T-helper 2 cell treated with Interferon-gamma antibody and Interleukin-4, amounts not matched to agents 5 μg/mL and 100 μg/mL, for 36 hours (primary cell): ENCODE results near the gene CA5A.
A peak's percentile ranks its signal among the peaks of the same experiment; 100 is the strongest.

Experiments used
- DNase-seq: peaks from one replicate; pipeline ENCODE4 v3.0.0; 2021; ENCODE audit warnings: low spot score
- H3K27ac Mint-ChIP-seq: one replicate; pipeline ENCODE4 v1.8.0; 2021; ENCODE audit warnings: mild to moderate bottlenecking, mixed read lengths
- H3K27me3 Mint-ChIP-seq: one replicate; pipeline ENCODE4 v1.8.0; 2021; ENCODE audit warnings: low read depth, mixed read lengths
- H3K36me3 Mint-ChIP-seq: one replicate; pipeline ENCODE4 v1.8.0; 2021; ENCODE audit warnings: low read depth, mixed read lengths
- H3K4me1 Mint-ChIP-seq: one replicate; pipeline ENCODE4 v1.8.0; 2021; ENCODE audit warnings: low read depth, mixed read lengths
- H3K4me3 Mint-ChIP-seq: one replicate; pipeline ENCODE4 v1.8.0; 2022; ENCODE audit warnings: mild to moderate bottlenecking, moderate library complexity, mixed read lengths
- H3K9me3 Mint-ChIP-seq: one replicate; pipeline ENCODE4 v1.8.0; 2021; ENCODE audit warnings: mixed read lengths

The CA5A gene

DNA sequence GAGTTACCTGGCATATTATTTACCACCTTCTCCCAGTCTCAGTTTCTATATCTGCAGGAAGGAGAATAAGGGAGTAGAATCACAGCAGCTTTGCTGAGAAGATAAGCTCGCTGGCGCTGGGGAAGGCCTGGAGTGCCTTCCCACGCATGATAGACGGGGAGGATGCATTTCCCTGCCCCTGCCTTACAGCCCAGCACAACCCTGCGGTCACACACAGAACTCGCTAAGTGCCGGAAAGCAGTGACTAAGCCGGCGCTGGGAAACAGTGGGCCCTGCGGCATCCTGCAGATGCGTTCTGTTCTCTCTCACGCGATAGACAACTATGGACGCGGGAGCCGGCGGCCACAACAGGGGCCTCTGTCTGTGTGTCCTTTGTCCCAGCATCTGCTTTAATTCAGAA lies 4.8 kb downstream of the CA5A start:
- Mint-ChIP-seq H3K27me3 (no peaks in the 10 kb centered on the region), H3K9me3 (no peaks in the 10 kb centered on the region), H3K27ac (peak overlapping the region; percentile 31), H3K36me3 (no peaks in the 10 kb centered on the region), H3K4me1 (peaks cover 2% of the 10 kb centered on the region), H3K4me3 (no peak overlapping the region)
- peak; percentile 27 for DNase-seq

DNA sequence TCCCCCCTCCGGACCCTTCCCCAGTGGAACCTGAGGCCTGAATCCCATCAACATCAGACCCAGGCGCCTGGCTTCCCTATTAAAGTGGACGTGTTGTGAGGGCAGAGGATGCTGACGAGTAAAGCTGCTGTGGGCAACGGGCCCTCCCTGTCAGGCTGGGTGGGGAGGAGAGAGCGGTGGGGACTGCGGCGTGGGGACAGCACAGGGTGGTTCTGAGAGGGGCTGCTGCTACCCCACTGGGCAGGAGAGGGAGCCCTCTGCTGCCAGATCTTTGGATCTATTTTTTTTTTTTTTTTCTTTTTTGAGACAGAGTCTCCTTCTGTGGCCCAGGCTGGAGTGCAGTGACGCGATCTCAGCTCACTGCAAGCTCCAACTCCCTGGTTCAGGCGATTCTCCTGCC lies 5.9 kb downstream of the CA5A start:
- peaks cover 3% of the 10 kb centered on the region for H3K27me3 Mint-ChIP-seq
- no peak overlapping the region for H3K27ac Mint-ChIP-seq
- no peak overlapping the region for H3K4me3 Mint-ChIP-seq
- H3K36me3 Mint-ChIP-seq, result no peaks in the 10 kb centered on the region
- no peak for DNase-seq
- peaks cover 6% of the 10 kb centered on the region for H3K4me1 Mint-ChIP-seq
- no peaks in the 10 kb centered on the region for H3K9me3 Mint-ChIP-seq

DNA sequence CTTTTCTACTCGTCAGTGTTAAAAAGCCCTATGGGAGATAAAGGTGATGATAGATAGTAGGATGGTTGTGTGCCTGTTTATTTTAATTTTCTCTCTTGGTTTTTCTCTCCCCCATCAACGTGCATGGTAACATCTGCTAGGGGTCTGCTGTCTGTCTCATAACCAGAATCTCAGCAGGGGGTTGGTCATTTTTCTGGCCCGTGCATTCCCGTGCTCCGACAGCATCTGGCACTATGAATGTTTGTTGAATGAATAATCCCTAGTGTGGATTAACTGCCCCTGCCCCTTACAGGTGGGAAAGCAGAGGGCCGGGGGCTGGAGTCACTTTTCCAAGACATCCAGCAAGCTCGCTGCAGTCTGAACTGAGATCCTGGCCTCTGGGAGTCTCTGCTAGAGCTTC lies 6.3 kb downstream of the CA5A start:
- H3K4me1 Mint-ChIP-seq, result peaks cover 6% of the 10 kb centered on the region
- H3K4me3 Mint-ChIP-seq, result no peak overlapping the region
- no peaks in the 10 kb centered on the region for H3K36me3 Mint-ChIP-seq

GRCh38 chr16:87927195-87927562 lies 9.2 kb downstream of the CA5A start:
- no peak for DNase-seq
- Mint-ChIP-seq H3K27ac (no peak overlapping the region), H3K36me3 (no peaks in the 10 kb centered on the region), H3K4me3 (no peak overlapping the region), H3K27me3 (peaks cover 6% of the 10 kb centered on the region), H3K9me3 (no peaks in the 10 kb centered on the region), H3K4me1 (peaks cover 6% of the 10 kb centered on the region)

More for the DNA sequence above, 6.3 kb downstream of the CA5A start:
- no peak for DNase-seq
- H3K27ac Mint-ChIP-seq, result no peak overlapping the region
- no peaks in the 10 kb centered on the region for H3K9me3 Mint-ChIP-seq
- peaks cover 3% of the 10 kb centered on the region for H3K27me3 Mint-ChIP-seq

DNA sequence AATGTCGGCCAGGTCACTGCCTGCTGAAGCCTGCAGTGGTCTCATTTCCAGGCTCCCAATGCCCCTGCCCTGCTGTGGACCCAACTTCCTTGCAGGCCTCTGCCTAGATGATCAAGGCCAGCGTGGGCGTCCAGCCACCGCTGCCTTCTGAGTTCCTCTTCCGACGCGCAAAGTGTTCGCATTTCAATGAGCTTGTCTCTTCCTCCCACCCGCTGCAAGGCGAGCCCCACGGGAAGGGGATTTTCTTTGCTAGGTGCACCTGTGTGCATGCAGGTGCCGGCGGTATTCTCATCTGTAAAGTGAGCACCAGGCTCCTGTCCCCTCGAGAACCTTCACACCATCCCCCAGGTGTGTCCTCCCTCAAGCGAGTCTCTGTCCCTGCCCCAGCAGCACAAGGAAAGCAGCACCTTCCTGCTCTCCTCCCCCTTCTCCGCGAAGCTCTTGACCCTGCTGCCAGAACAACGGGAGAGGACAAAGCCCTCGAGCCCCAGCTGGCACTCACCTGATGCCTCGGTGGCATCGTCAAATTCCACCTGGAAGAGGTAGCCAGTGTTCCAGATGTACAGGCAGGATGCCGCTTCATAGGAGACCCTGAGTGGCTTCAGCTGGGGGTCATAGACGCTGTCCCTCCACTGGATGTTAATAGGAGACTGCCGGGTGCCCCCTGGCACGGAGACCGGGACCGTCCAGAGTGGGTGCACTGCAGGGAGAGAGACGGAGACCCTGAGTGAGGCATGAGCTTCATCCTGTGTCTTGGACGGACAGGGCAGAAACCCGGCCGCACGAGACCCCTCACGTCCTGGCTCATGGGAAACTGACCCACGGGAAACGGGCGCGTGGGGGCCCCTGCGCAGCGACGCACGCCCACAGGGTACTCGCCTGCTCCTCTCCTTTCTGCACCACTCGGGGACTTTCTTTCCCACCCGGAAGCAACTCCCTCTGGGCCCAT lies 9.8 kb downstream of the CA5A start:
- H3K27ac Mint-ChIP-seq, result peak overlapping the region; percentile 16
- DNase-seq, result peak; percentile 17
- peaks cover 6% of the 10 kb centered on the region for H3K27me3 Mint-ChIP-seq
- H3K4me1 Mint-ChIP-seq, result peaks cover 6% of the 10 kb centered on the region
- no peaks in the 10 kb centered on the region for H3K9me3 Mint-ChIP-seq
- H3K4me3 Mint-ChIP-seq, result peak overlapping the region; percentile 34
- no peaks in the 10 kb centered on the region for H3K36me3 Mint-ChIP-seq

GRCh38 chr16:87924811-87925670 lies 11.3 kb downstream of the CA5A start:
- Mint-ChIP-seq H3K4me3 (no peak overlapping the region), H3K4me1 (peaks cover 6% of the 10 kb centered on the region), H3K9me3 (no peaks in the 10 kb centered on the region), H3K27ac (no peak overlapping the region), H3K36me3 (no peaks in the 10 kb centered on the region), H3K27me3 (peaks cover 6% of the 10 kb centered on the region)
- DNase-seq, result no peak

GRCh38 chr16:87924041-87924810 lies 12.1 kb downstream of the CA5A start:
- Mint-ChIP-seq H3K4me3 (no peak overlapping the region), H3K36me3 (no peaks in the 10 kb centered on the region), H3K27me3 (peaks cover 6% of the 10 kb centered on the region), H3K9me3 (no peaks in the 10 kb centered on the region), H3K4me1 (peaks cover 6% of the 10 kb centered on the region), H3K27ac (no peak overlapping the region)
- no peak for DNase-seq

GRCh38 chr16:87922250-87922871 lies 14.0 kb downstream of the CA5A start:
- Mint-ChIP-seq H3K27me3 (peaks cover 10% of the 10 kb centered on the region), H3K4me1 (peaks cover 6% of the 10 kb centered on the region), H3K27ac (no peak overlapping the region), H3K36me3 (no peaks in the 10 kb centered on the region), H3K9me3 (no peaks in the 10 kb centered on the region), H3K4me3 (no peak overlapping the region)
- DNase-seq, result no peak

DNA sequence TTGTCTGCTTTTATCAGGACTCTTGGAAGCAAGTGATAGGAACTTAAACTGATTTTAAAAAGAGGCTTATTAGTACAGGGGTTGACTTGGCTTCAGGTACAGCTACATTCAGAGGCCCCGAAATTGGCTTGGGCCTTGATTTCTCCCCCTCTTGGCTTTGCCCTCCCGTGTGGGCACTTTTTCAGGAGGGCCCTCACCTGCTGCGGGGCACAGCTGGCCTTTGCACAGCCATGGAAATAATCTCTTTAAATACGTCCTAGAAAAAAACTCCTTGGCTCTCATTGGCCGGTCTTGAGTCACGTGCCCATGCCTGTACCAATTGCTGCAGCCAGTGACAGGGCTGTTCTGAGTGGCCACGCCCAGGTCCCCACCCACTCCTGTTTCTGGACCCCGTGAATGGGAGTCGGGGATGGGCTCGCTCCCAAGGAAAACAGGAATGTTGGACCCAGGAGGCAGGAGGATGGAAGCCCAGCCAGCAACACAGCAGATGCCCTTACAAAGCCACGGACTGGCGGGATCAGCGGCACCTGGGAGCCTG lies 15.0 kb downstream of the CA5A start:
- peaks cover 9% of the 10 kb centered on the region for H3K27me3 Mint-ChIP-seq
- H3K4me1 Mint-ChIP-seq, result peaks cover 2% of the 10 kb centered on the region
- DNase-seq, result no peak
- no peak overlapping the region for H3K4me3 Mint-ChIP-seq
- H3K36me3 Mint-ChIP-seq, result no peaks in the 10 kb centered on the region
- no peak overlapping the region for H3K27ac Mint-ChIP-seq
- H3K9me3 Mint-ChIP-seq, result no peaks in the 10 kb centered on the region

DNA sequence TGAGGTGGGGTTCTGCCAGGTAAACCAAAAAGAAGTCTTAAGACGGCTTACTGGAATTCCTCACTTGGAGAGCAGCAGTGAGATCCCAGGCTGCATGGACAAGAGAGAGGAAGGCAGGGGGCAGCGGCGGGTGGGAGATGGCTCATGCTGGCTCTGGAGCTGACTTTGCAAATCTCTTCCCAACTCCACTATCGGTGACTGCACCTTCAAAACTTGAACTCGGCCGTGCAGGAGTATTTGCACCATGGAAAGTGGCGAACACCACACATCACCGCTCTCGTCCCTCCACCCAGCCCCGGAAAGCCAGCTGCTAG lies 16.7 kb downstream of the CA5A start:
- no peaks in the 10 kb centered on the region for H3K9me3 Mint-ChIP-seq
- H3K4me3 Mint-ChIP-seq, result no peak overlapping the region
- H3K36me3 Mint-ChIP-seq, result no peaks in the 10 kb centered on the region
- no peak for DNase-seq
- H3K27ac Mint-ChIP-seq, result no peak overlapping the region
- peaks cover 6% of the 10 kb centered on the region for H3K27me3 Mint-ChIP-seq
- no peaks in the 10 kb centered on the region for H3K4me1 Mint-ChIP-seq

DNA sequence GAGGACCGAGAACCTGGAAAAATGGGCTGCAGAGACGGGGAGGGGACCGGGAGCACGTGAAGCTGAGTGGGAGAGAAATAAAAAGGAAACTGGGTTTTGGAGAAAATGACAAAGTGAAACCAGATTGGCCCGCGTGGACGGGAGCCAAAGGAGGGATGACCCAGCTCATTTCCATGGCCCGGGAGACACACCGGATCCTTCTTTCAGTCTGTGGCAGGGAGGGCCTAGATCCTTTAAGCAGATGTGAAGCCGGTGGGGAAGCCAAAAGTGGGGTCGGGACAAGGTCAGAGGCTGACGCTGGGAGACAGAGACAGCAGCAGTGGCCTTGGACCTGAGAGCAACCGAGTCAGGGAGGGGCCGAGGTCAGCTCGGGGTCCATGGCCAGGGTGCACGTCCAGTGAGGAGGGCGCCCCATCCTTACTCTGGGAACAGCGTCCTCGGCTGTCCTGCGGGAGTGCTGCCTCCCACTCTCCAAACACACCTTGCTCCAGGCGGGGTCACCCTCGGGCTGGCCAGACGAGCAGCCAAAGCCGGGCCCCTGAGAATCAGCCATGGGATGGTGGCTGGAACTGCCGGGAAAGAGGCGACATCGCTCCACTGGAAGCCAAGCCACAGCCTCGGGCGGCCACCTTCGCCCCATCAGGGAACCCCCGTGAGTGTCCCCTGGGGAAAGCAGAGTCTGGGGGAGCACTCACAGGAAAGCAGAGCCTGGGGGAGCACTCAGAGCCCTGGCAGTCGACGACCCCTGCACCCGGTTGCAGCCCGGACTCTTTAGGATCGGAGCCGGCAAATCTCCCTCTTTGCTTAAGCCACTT lies 17.3 kb downstream of the CA5A start:
- no peaks in the 10 kb centered on the region for H3K4me1 Mint-ChIP-seq
- DNase-seq, result no peak
- H3K9me3 Mint-ChIP-seq, result no peaks in the 10 kb centered on the region
- no peak overlapping the region for H3K27ac Mint-ChIP-seq
- peaks cover 4% of the 10 kb centered on the region for H3K27me3 Mint-ChIP-seq
- H3K4me3 Mint-ChIP-seq, result no peak overlapping the region
- no peaks in the 10 kb centered on the region for H3K36me3 Mint-ChIP-seq

- no peaks in the 10 kb centered on the region for H3K36me3 Mint-ChIP-seq
- no peaks in the 10 kb centered on the region for H3K9me3 Mint-ChIP-seq
- H3K27me3 Mint-ChIP-seq, result peaks cover 4% of the 10 kb centered on the region
- no peaks in the 10 kb centered on the region for H3K4me1 Mint-ChIP-seq
- DNase-seq, result no peak
- H3K4me3 Mint-ChIP-seq, result no peak overlapping the region
- no peak overlapping the region for H3K27ac Mint-ChIP-seq
These were observed 18.0 kb downstream of the CA5A start for GRCh38 chr16:87918338-87918737.

DNA sequence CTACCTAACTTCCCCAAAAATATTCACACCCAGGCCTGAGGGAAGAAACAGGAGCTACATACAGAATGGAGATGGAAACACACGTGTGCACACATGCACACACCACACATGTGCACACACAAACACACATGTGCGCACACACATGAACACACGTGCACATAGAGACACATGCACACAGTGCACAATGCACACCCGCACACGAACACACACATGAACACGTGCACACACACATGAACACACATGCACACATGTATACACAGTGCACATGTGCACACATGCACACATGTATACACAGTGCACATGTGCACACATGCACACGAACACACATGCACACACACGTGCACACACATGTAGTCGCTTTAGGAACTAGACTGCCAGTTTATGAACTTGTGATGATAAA lies 18.8 kb downstream of the CA5A start:
- H3K27ac Mint-ChIP-seq, result no peak overlapping the region
- no peaks in the 10 kb centered on the region for H3K9me3 Mint-ChIP-seq
- no peaks in the 10 kb centered on the region for H3K4me1 Mint-ChIP-seq
- H3K36me3 Mint-ChIP-seq, result no peaks in the 10 kb centered on the region
- no peak overlapping the region for H3K4me3 Mint-ChIP-seq
- peaks cover 4% of the 10 kb centered on the region for H3K27me3 Mint-ChIP-seq
- no peak for DNase-seq
